ENCODE data around the gene TMEM9.

TMEM9 gene

DNA sequence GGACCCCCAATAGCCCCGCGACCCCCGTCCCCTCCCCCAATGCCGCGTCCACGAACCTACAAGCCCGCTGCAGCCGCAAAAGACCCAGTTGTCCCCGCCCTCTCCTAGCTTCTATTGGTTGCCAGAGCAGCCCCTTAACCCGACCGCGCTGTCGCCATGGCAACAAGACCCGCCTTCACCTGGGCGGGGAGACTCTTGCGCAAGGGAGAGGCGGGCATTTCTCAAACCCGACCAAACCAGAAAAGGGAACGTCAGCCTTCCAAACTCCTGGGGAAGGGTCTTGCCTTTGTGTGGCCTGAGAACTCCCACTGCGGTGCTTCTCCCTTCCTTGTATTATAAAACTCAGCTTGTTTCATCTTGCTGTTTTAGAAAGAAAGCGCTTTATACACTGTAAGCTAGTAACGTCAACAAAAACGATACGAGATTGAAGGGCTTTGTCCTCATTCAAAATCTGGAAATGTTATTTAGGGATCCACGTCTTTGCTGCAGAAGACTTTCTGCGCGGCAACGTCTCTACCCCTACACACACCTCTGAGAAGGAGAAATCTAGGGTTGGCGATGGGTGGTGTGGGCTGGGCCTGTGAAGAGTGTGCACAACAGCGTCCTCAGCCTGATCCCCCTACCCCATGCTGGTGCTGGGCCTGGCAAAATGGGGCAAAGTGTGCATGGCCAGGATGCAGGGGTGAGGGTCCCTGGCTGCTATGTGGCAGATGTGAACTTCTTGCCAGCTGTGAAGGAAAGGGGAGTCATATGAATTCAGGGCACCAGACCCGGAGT lies at the start of gene TMEM9:
TMEM9 (minus strand) TSS at position 86 of the 777 bp plus-strand sequence. CDS start 551 bp downstream, outside the sequence.
- no peaks in the 10 kb centered on the region for H3K9me3 Mint-ChIP-seq
- H3K36me3 Mint-ChIP-seq (ENCODE audit: low read depth), result no peaks in the 10 kb centered on the region
- peaks cover 12% of the 10 kb centered on the region for H3K4me1 Mint-ChIP-seq (ENCODE audit: low read depth)
- peak within 1 kb of the TSS; percentile 84 for H3K4me3 Mint-ChIP-seq
- peaks cover 9% of the 10 kb centered on the region for H3K27me3 Mint-ChIP-seq
- no peak within 1 kb of the TSS for H3K27ac Mint-ChIP-seq

DNA sequence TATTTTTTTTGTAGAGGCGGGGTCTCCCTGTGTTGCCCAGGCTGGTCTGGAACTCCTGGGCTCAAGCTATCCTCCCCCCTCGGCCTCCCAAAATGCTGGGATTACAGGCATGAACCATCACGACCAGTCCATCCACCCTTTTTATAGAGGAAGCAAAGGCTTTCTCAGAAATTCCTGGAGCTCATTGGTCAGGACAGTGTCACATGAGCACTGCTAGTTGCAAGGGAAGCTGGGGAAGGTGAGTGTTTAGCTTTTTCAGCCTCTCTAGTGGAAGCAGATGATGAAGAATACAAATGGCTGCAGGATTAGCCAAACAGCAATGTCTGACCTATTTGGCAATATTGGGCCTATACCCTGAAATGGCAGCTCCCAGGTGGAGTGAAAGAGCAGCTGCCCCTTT lies 44.3 kb upstream of the TMEM9 start:
- H3K4me1 Mint-ChIP-seq (ENCODE audit: low read depth), result no peaks in the 10 kb centered on the region
- H3K9me3 Mint-ChIP-seq, result no peaks in the 10 kb centered on the region
- H3K4me3 Mint-ChIP-seq, result no peak overlapping the region
- H3K27ac Mint-ChIP-seq, result no peak overlapping the region
- H3K27me3 Mint-ChIP-seq, result no peaks in the 10 kb centered on the region
- H3K36me3 Mint-ChIP-seq (ENCODE audit: low read depth), result no peaks in the 10 kb centered on the region

DNA sequence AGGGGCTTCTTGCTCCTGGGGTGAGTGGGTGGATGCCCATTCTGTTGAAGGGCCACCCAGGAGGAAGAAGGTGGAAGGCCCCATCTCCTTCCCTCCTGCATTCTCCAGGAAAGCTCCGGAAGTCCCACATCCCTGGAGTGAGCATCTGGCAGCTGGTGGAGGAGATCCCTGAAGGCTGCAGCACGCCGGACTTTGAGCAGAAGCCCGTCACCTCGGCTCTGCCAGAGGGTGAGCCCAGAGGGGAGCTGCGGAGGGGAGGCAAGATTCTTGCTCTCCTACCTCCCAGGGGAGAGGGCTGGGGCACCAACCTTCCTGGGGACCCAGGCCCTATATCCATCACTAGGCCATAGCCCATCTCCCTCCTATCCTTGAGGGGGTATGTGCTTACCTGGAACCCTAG lies 39.8 kb upstream of the TMEM9 start:
- H3K27ac Mint-ChIP-seq, result no peak overlapping the region

DNA sequence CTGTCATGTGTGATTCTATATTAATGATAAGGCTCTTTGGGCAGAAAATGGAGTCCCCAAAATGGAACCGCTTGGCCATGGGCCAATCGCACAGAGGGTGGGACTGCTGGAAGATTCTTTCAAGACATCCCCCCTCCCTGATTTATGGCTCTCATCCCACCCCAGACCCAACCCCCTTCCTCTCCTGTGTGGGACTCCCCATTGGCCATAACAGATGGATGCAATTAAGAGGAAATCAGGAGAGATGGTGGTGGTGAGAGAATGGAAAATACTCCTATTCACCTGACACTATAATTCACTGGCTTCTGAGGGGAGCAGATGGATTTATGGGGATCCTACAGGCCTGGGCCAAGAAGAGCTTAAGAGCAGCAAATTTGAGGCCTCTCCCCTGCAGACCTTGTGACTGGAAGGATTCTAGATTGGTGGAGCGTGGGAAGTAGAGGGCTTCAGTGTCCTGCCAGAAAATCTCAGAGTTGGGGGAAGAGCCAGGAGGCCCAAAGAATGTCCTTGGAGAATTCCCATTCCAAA lies 38.1 kb upstream of the TMEM9 start:
- H3K4me3 Mint-ChIP-seq, result no peak overlapping the region
- peaks cover 10% of the 10 kb centered on the region for H3K4me1 Mint-ChIP-seq (ENCODE audit: low read depth)
- peaks cover 13% of the 10 kb centered on the region for H3K27me3 Mint-ChIP-seq
- no peak overlapping the region for H3K27ac Mint-ChIP-seq
- H3K9me3 Mint-ChIP-seq, result no peaks in the 10 kb centered on the region
- H3K36me3 Mint-ChIP-seq (ENCODE audit: low read depth), result no peaks in the 10 kb centered on the region

More for the DNA sequence above, 39.8 kb upstream of the TMEM9 start:
- Mint-ChIP-seq H3K27me3 (peaks cover 13% of the 10 kb centered on the region), H3K4me3 (no peak overlapping the region), H3K4me1 (ENCODE audit: low read depth) (peaks cover 10% of the 10 kb centered on the region), H3K36me3 (ENCODE audit: low read depth) (no peaks in the 10 kb centered on the region), H3K9me3 (no peaks in the 10 kb centered on the region)

DNA sequence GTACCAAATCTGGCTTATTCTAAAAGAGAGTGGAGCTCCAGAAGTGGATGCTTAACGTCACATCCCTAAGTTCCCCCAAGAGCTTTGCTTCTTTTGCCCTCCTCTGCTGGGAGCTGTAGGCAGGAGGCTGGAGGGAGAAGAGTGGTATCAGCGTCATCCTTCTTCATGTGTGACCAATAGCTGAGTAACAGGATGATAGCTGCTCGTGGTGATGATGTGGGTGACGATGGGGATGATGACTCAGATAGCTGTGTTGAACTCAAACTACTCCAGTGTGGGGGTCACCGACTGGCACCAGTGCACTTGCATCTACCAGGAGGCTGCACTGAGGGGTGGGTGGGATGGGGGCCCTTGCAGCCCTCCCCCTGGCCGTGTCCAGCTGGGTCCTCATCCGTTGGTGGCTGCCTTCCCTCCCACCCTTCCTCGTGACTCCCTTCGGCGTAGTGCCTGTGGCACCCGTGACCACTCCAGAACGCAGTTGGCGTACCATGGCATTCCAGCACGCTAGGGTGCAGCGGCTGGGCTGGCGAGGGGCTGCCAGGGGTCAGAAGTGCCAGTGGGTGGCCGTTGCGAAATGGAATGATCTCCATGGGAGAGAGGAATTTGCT lies 37.5 kb upstream of the TMEM9 start:
- no peak overlapping the region for H3K27ac Mint-ChIP-seq
- peaks cover 10% of the 10 kb centered on the region for H3K4me1 Mint-ChIP-seq (ENCODE audit: low read depth)
- H3K4me3 Mint-ChIP-seq, result no peak overlapping the region
- peaks cover 13% of the 10 kb centered on the region for H3K27me3 Mint-ChIP-seq
- H3K9me3 Mint-ChIP-seq, result no peaks in the 10 kb centered on the region
- H3K36me3 Mint-ChIP-seq (ENCODE audit: low read depth), result no peaks in the 10 kb centered on the region

DNA sequence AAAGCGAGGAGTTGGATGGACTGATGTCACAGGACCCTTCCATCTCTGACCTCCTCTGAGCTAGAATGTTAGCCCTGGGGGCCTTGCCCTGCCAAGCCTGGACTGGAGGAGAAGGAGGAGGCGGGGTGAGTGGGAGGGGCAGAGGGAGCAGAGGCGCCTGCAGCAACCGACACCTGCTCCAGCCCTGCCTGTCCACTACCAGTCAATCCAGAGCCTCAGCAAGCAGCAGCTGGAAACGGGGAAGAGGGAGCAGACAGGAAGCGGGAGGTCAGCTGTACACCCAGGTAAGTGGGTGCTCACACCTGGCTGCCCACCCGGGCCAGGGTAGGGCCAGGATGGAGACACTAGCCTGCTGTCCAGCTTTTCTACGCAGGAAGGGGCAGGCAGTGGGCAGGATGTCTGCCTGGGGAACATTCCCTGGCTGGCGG lies 36.4 kb upstream of the TMEM9 start, which contains the start of gene IGFN1:
IGFN1 (plus strand) TSS at position 201 of the 428 bp plus-strand sequence. CDS start 2,470 bp downstream, outside the sequence.
- H3K9me3 Mint-ChIP-seq, result no peaks in the 10 kb centered on the region

DNA sequence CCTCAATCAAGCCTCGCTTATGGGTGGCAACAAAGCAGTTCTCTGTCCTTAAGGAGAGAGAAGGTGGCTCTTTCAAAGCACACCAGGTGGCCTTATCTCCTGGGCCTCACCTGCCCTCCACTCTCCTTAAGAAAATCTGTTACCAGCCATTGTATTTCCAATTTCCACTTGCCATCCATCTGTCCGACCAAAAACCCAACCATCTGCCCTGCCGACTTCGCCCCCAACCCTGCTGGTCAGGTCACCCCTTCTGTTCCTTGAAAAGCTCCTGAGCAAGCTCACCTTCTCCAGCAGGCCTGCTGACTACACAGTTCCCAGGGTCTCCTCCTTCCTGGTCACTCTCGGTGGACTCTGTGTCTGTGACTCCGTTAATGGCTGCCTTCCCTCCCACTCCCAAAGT lies 35.7 kb upstream of the TMEM9 start:
- no peaks in the 10 kb centered on the region for H3K9me3 Mint-ChIP-seq
- no peak overlapping the region for H3K4me3 Mint-ChIP-seq
- H3K27ac Mint-ChIP-seq, result no peak overlapping the region
- H3K36me3 Mint-ChIP-seq (ENCODE audit: low read depth), result no peaks in the 10 kb centered on the region
- H3K27me3 Mint-ChIP-seq, result peaks cover 13% of the 10 kb centered on the region
- H3K4me1 Mint-ChIP-seq (ENCODE audit: low read depth), result peaks cover 10% of the 10 kb centered on the region

More for the DNA sequence above, 36.4 kb upstream of the TMEM9 start, which contains the start of gene IGFN1:
- H3K4me3 Mint-ChIP-seq, result no peak within 1 kb of the TSS
- H3K27ac Mint-ChIP-seq, result no peak within 1 kb of the TSS
- H3K36me3 Mint-ChIP-seq (ENCODE audit: low read depth), result no peaks in the 10 kb centered on the region
- H3K4me1 Mint-ChIP-seq (ENCODE audit: low read depth), result peaks cover 10% of the 10 kb centered on the region
- H3K27me3 Mint-ChIP-seq, result peaks cover 13% of the 10 kb centered on the region

DNA sequence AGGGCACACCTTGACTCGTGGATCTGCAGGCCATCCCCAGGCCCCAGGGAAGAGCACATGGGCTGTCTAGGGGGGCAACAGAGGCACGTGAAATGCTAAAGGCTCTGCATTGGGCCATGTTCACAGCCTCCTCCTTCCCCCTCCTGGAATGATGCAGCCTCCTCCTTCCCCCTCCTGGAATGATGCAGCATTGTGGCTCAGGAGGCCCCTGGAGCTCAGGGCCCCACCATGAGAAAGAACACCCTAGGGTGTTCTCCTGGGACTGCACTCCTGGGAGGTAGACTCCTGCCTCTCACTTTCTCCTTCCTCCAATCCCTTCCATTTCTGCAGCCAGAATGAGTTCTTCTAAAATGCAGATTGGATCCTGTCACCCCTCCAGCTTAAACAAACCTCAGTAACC lies 34.8 kb upstream of the TMEM9 start:
- H3K27ac Mint-ChIP-seq, result no peak overlapping the region
- no peak overlapping the region for H3K4me3 Mint-ChIP-seq
- no peaks in the 10 kb centered on the region for H3K9me3 Mint-ChIP-seq
- H3K4me1 Mint-ChIP-seq (ENCODE audit: low read depth), result peaks cover 10% of the 10 kb centered on the region
- H3K36me3 Mint-ChIP-seq (ENCODE audit: low read depth), result no peaks in the 10 kb centered on the region
- peaks cover 21% of the 10 kb centered on the region for H3K27me3 Mint-ChIP-seq

DNA sequence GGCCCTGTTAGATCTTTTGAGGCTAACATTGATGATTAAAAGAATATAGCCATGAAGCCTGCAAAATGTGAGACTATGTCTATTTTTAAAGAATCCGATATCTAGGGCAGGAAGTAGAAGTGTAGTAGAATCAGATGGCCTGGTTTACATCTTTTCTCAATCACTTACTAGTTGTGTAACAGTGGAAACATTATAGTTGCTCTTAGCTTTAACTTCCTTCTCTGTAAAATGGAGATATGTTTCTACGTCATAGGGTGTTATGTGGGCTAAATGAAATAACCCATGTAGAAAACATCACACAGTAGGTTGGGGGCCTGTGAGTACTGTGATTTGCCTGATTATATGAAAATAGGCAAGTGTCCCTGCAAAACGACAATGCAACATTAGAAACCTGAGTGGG lies 31.9 kb upstream of the TMEM9 start:
- Mint-ChIP-seq H3K27ac (no peak overlapping the region), H3K27me3 (peaks cover 31% of the 10 kb centered on the region), H3K9me3 (no peaks in the 10 kb centered on the region), H3K36me3 (ENCODE audit: low read depth) (no peaks in the 10 kb centered on the region), H3K4me3 (no peak overlapping the region), H3K4me1 (ENCODE audit: low read depth) (peaks cover 2% of the 10 kb centered on the region)

DNA sequence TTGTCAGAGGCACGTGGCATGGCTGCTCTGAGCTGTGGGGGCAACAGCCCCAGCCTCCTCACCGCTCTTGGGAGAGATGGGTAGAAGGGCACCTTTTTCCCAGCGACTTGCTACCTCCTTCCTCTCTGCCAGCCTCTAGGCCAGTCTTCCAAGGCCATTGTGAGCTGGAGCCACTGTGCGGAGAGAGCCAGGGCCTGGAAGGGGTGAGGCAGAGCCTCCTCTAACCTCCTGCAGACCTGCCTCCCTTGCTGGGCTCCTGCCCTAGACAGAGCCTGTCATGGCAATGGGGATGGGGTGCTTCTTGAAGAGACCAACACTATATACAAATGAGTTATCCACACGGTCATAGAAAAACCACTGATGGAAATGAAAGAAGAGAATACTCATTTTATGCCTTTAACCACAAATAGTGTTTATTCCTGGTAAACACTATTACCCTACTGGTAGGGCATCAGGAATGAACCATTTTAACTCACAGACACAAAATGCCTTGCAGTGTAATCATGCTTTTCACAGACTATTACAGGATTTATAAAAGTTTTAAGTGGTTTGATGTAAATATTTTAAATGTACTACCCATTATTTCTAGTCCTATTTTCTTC lies 31.4 kb upstream of the TMEM9 start:
- H3K9me3 Mint-ChIP-seq, result no peaks in the 10 kb centered on the region
- H3K4me1 Mint-ChIP-seq (ENCODE audit: low read depth), result no peaks in the 10 kb centered on the region
- no peaks in the 10 kb centered on the region for H3K36me3 Mint-ChIP-seq (ENCODE audit: low read depth)

DNA sequence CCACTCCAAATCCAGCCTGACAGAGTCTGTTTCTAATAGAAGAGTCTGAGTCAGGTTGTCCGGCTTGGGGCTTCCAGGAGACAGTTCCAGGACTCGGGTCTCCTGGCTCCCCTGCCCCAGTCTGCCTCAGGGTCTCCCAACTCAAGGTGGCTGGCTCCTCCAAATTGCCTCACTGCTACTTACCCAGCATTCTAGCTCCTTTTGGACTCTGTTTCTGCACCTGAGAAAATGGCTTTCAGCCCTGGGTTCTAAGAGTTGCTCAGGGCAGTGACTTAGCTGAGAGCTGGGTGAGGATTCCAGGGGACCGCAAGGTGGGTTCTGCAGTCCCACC lies 30.8 kb upstream of the TMEM9 start:
- Mint-ChIP-seq H3K4me1 (ENCODE audit: low read depth) (no peaks in the 10 kb centered on the region), H3K9me3 (no peaks in the 10 kb centered on the region), H3K27ac (no peak overlapping the region), H3K4me3 (no peak overlapping the region), H3K36me3 (ENCODE audit: low read depth) (no peaks in the 10 kb centered on the region), H3K27me3 (peaks cover 34% of the 10 kb centered on the region)

More for the DNA sequence above, 31.4 kb upstream of the TMEM9 start:
- H3K4me3 Mint-ChIP-seq, result no peak overlapping the region
- no peak overlapping the region for H3K27ac Mint-ChIP-seq
- peaks cover 32% of the 10 kb centered on the region for H3K27me3 Mint-ChIP-seq

DNA sequence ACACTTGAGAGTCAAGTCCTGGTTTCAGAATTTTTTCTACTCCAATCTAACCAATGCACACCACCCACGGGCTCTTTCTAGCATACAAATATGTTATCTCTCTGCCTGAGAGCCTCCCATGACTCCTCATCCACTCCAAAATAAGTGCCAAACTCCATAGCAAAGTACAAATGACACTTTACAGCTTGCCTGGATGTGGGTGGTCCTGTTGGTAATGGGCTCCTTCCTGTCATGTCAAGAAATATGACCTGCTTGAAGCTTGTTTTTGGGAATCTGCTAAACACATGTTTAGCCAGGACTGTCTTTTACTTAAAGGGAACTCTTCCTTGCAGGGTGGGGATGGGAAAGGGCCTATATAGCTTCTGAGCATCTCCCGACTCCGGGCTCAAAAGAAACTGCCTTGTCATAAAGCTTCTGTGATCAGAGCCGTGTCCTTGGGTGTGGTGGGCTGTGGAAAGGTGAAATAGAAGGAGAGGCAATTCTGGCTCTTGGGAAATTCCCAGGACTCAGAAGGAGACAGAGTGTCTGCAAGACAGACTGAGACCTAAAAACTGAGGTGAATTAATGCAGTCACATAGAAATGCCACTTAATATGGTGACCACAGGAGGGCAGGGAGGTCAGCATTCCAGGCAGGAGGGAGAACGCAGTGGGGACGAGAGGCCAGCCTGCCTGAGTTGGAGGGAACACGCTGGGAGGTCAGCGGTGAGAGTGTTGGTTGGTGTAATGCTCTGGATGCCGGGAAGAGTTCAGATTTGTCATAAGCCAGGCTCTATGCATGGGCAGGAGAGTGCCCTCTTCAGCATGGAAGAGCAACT lies 30.2 kb upstream of the TMEM9 start:
- H3K27me3 Mint-ChIP-seq, result peaks cover 37% of the 10 kb centered on the region
- no peak overlapping the region for H3K4me3 Mint-ChIP-seq
- H3K9me3 Mint-ChIP-seq, result no peaks in the 10 kb centered on the region
- H3K27ac Mint-ChIP-seq, result no peak overlapping the region
- no peaks in the 10 kb centered on the region for H3K36me3 Mint-ChIP-seq (ENCODE audit: low read depth)
- H3K4me1 Mint-ChIP-seq (ENCODE audit: low read depth), result no peaks in the 10 kb centered on the region

DNA sequence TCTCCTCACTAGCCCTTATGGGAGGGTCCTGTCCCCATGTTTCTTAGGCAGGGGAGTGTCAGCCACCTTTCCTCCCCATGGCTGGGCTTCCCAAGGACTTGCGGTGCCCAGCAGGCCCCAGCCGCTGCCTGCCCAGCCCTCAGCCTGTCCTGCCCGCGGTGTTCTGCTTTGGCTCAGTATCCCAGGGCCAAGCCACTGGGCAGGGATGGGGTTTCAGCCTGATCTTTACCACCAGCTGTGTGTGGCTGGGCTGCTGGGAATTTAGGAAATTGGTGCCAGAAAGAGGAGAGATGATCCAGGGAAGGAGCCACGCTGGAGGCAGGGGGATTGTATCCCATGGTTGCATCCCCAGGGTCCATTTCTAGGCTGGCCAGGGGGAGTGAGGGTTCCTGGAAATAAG lies 29.5 kb upstream of the TMEM9 start:
- H3K27me3 Mint-ChIP-seq, result peaks cover 41% of the 10 kb centered on the region
- H3K4me1 Mint-ChIP-seq (ENCODE audit: low read depth), result no peaks in the 10 kb centered on the region
- no peaks in the 10 kb centered on the region for H3K36me3 Mint-ChIP-seq (ENCODE audit: low read depth)
- no peak overlapping the region for H3K27ac Mint-ChIP-seq
- no peak overlapping the region for H3K4me3 Mint-ChIP-seq
- peaks cover 7% of the 10 kb centered on the region for H3K9me3 Mint-ChIP-seq

DNA sequence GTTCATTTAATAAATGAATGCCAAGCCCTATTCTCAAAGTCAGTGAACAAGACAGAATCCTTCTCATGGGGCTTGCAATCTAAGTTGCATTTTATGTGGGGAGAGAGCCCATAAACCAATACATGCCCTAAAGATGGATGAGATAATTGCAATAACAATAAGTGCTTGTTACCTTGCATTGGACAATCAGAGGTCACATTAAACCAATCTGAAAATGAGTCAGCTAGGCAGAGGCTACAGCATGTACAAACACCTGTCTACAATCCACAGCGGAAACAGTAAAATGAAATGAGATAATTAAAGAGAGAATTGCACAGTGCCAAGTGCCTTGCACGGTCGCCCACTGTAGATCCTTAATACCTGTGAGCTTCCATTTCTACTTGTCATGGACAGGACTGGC lies 28.9 kb upstream of the TMEM9 start:
- H3K4me3 Mint-ChIP-seq, result no peak overlapping the region
- H3K4me1 Mint-ChIP-seq (ENCODE audit: low read depth), result no peaks in the 10 kb centered on the region
- no peak overlapping the region for H3K27ac Mint-ChIP-seq
- no peaks in the 10 kb centered on the region for H3K36me3 Mint-ChIP-seq (ENCODE audit: low read depth)
- H3K27me3 Mint-ChIP-seq, result peaks cover 42% of the 10 kb centered on the region
- H3K9me3 Mint-ChIP-seq, result peaks cover 7% of the 10 kb centered on the region

All from stimulated activated naive CD8-positive, alpha-beta T cell treated with anti-CD3 and anti-CD28 coated beads, Interleukin-15, Interleukin-2, amounts not matched to agents 100 ng/mL and 50 ng/mL, for 24 hours (primary cell).